NCI-H460 (cell line): ENCODE results near the gene CREBRF. TPM values are rescaled to one million over a fixed set of nuclear protein-coding genes. Genes with fewer than 3 reads are reported as not detected.
"Not testable (repeated sequence)": the region's sequence is repeated elsewhere in the genome, so short reads cannot be mapped to it uniquely, and the experiment has no call there.

Source experiments
- DNase-seq: peaks from one replicate; pipeline ENCODE4 v3.0.0-alpha.2; 2016; ENCODE audit warnings: low read depth; ENCODE audit errors: extremely low read depth
- small RNA-seq, 2 experiments: library from RNA; depleted of rRNA; stranded (forward); fragments of <200 nt; gene quantifications; one replicate each; pipeline ENCODE3, GENCODE V24; 2014
- total RNA-seq: library from RNA; depleted of rRNA; stranded (reverse); fragments of >200 nt; shearing (Covaris generic); gene quantifications from 2 replicates; pipeline ENCODE4 v1.2.3, GENCODE V29; 2014; rRNA removed

CREBRF gene
- total RNA-seq, 1 experiment from 2014 or later: 4.9 TPM

GRCh38 chr5:173148354-173148753, 92.2 kb downstream of the CREBRF start:
- no peak for DNase-seq

GRCh38 chr5:173152547-173152946, 96.4 kb downstream of the CREBRF start:
- DNase-seq: no peak

- no peak for DNase-seq
These were observed 97.7 kb downstream of the CREBRF start for GRCh38 chr5:173153842-173154241.

- not testable (repeated sequence) for DNase-seq
These were observed 98.5 kb downstream of the CREBRF start for GRCh38 chr5:173154619-173155018.

- no peak for DNase-seq
These were observed 99.8 kb downstream of the CREBRF start for GRCh38 chr5:173155912-173156311.

- DNase-seq: no peak
These were observed 102.2 kb downstream of the CREBRF start for GRCh38 chr5:173158366-173158765.

GRCh38 chr5:173159256-173159655, 103.1 kb downstream of the CREBRF start:
- DNase-seq: no peak

GRCh38 chr5:173161148-173161547, 105.0 kb downstream of the CREBRF start:
- DNase-seq: no peak

GRCh38 chr5:173163219-173163618, 107.1 kb downstream of the CREBRF start:
- DNase-seq: no peak

GRCh38 chr5:173165177-173166016, 109.2 kb downstream of the CREBRF start:
- DNase-seq: no peak

GRCh38 chr5:173172166-173172565, 116.0 kb downstream of the CREBRF start:
- DNase-seq: no peak

GRCh38 chr5:173175523-173175922, 119.4 kb downstream of the CREBRF start:
- no peak for DNase-seq

- DNase-seq: no peak
These were observed 122.3 kb downstream of the CREBRF start for GRCh38 chr5:173178369-173178910.

- DNase-seq: no peak
These were observed 124.2 kb downstream of the CREBRF start for GRCh38 chr5:173180331-173180730.

- no peak for DNase-seq
These were observed 131.0 kb downstream of the CREBRF start for GRCh38 chr5:173187054-173187743.

- no peak for DNase-seq
These were observed 132.1 kb downstream of the CREBRF start for GRCh38 chr5:173188280-173188679.

Small RNA genes lying within 50 kb of the gene (small RNA-seq; reads per million reads assigned to genes)
- 0 reads per million in 2 experiments for gene RF00019
- 8.2 to 13.7 reads per million in 2 experiments for gene SNORA74B

Other genes starting within 250 kb of the CREBRF start
- 189 and 198 TPM in 2 replicates for gene ERGIC1, start 222.1 kb upstream of the CREBRF start, total RNA-seq
- 104 and 105 TPM in 2 replicates for gene RPL26L1, start 96.9 kb upstream of the CREBRF start, total RNA-seq
- 135 and 154 TPM in 2 replicates for gene ATP6V0E1, start 72.6 kb upstream of the CREBRF start, total RNA-seq
- gene BNIP1, start 88.2 kb downstream of the CREBRF start, total RNA-seq: 27.0 and 29.8 TPM in 2 replicates
- gene NKX2-5, start 178.9 kb downstream of the CREBRF start, total RNA-seq: not detected in 2 replicates